GM18868 (cell line): ENCODE data around the gene SLC28A3.
"Not testable (repeated sequence)": the region's sequence is repeated elsewhere in the genome, so short reads cannot be mapped to it uniquely, and the experiment has no call there.

ENCODE experiments used
- ATAC-seq: cut with Tn5 transposase; IDR thresholded peaks from one replicate; pipeline ENCODE4 v1.9.1; 2021; ENCODE audit warnings: mild to moderate bottlenecking, moderate library complexity; ENCODE audit not compliant: unreplicated experiment

SLC28A3 gene

DNA sequence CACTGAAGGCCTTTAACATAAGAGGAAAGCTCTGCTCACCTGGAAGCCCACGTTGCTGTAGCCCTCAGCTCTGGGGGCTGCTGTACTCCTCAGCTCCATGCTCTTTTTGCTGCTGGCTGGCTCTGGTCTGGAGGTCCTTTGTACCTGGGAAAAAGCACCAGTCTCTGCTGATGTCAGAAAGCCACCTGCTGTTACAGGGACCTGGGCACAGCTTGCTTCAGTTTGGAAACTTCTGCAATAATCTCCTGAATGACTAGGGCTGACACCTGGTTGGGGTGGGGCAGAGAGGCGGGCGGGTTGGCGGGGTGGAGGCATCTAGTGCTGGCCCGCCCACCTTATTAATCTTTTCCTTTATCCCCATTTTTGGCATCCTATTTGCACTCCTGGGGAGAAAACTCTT lies at the start of gene SLC28A3:
SLC28A3 (minus strand) TSS at position 224 of the 400 bp plus-strand sequence; CDS start at position 99, 125 bp downstream.
- no peak for ATAC-seq

DNA sequence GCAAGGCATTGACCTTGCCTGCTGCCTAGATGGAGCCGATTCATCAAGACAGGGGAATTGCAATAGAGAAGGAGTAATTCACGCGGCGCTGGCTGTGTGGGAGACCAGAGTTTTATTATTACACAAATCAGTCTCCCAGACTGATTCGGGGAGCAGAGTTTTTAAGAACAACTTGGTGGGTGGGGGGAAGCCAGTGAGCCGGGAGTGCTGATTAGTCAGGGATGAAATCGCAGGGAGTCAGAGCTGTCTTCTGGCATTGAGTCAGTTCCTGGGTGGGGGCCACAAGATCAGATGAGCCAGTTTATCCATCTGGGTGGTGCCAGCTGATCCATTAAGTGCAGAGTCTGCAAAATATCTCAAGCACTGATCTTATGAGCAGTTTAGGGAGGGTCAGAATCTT lies 49.7 kb upstream of the SLC28A3 start:
- not testable (repeated sequence) for ATAC-seq

- no peak for ATAC-seq
Observed at GRCh38 chr9:84387821-84388220, 47.3 kb upstream of the SLC28A3 start.

DNA sequence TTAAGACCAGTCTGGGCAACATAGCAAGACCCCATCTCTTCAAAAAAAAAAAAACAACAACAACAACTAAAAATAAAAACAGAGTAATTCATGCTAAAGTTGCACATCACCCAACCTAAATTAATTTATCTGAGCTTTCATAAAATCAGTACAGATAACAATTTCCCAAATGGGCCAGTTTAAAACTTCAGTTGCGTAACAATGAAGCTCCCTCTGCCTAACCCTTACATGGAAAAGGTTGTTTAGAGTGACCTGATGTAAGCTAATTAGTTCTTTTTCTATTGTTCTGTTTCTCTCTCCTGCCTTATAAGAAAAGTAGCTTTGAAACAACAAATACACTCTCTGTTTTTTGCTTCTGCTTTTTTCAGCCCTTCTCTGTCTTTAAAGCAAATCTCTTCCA lies 46.2 kb upstream of the SLC28A3 start:
- no peak for ATAC-seq

DNA sequence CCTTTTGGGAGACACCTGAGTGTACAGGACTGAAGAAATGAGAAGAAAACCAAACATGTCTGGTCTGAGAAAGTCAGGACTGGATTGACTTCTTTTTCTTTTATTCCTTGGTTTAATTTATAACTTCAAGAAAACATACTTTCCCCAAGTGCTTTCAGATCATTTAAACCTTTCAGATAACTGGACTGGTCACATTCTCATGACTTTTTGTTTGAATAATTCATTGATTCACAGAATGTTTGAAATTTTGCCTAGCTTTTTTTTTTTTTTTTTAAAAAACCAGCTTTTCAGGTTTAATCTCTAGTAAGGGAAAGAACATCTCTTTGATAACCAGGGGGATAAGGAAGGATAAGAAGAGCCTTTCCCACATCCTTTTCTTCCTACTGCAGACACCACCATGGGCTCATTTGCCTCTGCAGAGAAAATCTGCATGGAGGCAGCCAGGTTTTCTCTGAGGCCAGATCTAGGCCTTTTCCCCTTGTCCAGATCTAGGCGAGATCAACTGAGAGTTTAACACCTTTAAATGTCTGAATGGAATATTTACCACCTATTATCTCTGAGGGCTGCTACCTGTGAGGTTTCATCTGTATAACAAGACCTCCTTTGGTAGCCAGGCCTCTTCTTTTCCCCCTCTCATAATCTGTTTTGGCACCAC lies 45.0 kb upstream of the SLC28A3 start:
- no peak for ATAC-seq

DNA sequence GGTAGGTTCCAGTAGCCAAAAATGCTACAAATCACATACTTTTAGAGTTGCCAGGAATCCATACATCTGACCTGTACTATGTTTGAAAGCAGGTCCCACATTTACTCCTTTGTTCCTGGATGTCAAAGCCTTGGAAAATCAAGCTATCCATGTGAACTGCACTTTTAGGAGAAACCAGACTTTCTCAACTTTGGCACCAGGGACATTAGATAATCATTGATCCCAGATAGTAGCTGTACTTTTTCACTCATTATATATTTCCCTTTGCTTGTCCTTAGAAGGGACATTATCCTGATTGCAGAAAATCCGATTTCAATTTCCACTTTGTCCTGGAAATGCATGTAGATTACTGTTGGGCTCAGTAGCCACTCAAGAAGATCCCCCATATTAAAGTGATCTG lies 44.1 kb upstream of the SLC28A3 start:
- ATAC-seq = no peak

DNA sequence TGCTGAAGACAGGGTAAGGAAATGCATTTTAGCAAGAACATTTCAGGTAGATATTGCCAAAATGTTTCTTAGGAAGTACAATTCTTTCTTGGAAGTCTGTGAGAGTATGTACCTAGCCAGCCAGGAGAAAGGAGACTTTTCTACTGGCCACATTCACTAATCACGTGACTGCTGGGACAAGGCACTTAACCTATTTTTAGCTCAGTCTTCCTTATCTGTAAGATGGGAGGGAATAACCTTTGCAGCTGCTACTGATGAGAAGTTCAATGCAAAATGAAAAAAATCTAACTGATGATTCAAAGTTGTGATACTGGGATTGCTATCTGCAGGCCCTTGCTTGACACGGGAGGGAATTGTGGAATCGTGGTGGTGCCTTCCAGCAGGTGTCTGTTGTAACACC lies 42.6 kb upstream of the SLC28A3 start:
- no peak for ATAC-seq

DNA sequence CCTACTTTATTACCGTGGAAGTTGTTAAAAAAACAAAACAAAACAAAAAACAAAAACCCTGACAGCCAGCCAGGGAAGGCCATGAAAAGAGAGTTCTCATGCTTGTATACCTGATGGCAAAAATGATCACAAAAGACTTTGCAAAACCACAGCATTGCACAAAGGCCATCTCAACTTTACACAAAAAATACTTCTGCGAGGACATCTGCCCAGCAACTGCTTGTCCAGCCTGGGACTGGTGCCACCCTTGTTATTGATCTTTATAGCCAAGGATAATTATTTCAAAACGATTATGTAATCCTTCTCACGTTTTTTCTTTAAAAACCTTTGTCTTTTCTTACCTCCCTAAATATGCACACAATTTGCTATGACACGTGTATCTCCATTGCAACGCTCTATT lies 42.2 kb upstream of the SLC28A3 start:
- ATAC-seq = no peak

- ATAC-seq = no peak
Observed at GRCh38 chr9:84381508-84381907, 41.0 kb upstream of the SLC28A3 start.

GRCh38 chr9:84379740-84380139 lies 39.2 kb upstream of the SLC28A3 start:
- no peak for ATAC-seq

DNA sequence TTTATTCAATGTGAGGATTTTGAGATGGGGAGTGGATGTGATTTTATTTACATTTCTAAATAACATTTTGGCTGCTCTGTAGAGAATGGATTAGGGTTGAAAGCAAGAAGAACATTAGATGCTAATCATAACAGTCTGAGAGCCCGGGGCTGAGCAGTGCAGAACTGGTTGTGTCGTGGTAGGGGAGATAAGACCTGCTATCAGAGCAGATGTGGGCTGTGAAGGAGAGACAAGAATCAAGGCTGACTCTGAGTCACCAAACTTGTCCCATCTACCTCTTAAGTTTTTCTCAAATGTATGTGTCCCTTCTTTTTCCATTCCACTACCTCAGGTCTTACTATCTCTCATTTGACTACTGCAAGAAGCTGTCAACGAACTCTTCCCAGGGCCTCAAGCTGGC lies 35.4 kb upstream of the SLC28A3 start:
- ATAC-seq = no peak

GRCh38 chr9:84374516-84374915 lies 34.0 kb upstream of the SLC28A3 start:
- no peak for ATAC-seq

DNA sequence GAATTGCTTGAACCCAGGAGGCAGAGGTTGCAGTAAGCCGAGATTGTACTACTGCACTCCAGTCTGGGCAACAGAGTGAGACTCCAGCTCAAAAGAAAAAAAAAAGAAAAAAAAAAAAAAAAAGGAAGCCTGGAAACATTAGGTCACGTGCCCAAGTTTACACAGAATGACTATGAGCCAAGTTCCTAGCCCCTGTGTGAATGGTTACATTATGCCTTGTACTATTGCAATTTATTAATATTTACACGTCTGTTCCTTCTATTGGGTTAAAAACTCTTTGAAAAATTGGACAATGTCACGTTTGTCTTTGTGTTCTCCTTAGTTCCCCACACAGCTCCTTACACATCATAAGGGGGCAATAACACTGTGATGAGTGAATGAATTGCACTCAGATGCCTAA lies 33.5 kb upstream of the SLC28A3 start:
- ATAC-seq = no peak

GRCh38 chr9:84371737-84372136 lies 31.2 kb upstream of the SLC28A3 start:
- no peak for ATAC-seq

DNA sequence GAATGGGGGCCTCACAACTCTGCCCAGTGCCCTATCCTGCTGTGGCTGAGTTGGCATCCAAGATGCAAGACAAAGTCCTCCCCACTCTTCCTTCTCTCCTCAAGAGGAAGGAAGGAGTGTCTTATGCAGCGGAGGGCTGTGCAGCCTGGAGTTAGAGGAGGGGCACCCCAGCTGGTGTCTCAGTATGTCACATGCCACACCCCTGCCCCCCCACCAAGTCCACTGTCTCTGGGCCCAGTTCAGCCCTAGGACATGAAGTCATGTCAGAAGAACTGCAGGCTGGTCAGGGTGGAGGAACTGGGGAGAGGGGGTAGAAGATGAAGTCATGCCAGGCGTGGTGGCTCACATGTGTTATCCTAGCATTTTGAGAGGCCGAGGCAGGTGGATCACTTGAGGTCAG lies 28.0 kb upstream of the SLC28A3 start:
- ATAC-seq = no peak

- ATAC-seq = not testable (repeated sequence)
Observed at GRCh38 chr9:84367726-84368125, 27.2 kb upstream of the SLC28A3 start.

DNA sequence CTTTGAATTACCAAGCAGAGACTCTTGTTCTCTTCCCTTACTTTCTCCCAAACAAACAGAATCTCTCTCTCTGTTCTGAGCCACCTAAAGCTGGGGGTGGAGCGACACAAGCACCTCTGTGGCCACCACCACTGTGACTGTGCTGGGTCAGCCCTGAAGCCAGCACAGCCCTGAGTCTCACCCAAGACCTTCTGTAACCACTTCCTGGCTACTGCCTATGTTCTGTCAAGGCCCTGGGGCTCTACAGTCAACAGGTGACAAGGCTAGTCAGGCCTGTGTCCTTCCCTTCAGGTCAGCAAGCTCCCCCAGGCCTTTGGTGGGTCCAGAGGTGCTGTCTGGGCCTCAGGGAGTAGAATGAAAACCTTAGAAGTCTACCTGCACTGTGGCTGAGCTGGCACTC lies 26.1 kb upstream of the SLC28A3 start:
- ATAC-seq = no peak

DNA sequence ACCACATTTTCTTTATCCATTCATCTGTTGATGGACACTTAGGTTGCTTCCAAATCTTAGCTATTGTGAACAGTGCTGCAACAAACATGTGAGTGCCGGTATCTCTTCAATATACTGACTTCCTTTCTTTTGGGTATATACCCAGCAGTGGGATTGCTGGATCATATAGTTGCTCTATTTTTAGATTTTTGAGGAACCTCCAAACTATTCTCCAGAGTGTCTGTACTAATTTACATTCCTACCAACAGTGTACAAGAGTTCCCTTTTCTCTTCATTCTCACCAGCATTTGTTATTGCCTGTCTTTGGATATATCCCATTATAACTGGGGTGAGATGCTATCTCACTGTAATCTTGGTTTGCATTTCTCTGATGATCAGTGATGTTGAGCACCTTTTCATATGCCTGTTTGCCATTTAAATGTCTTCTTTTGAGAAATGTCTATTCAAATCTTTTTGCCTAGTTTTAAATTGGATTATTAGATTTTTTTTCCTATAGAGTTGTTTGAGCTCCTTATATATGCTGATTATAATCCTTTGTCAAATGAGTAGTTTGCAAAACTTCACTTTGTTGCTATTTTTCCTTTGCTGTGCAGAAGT lies 24.4 kb upstream of the SLC28A3 start:
- ATAC-seq = not testable (repeated sequence)

- no peak for ATAC-seq
Observed at GRCh38 chr9:84361645-84362044, 21.1 kb upstream of the SLC28A3 start.

- no peak for ATAC-seq
Observed at GRCh38 chr9:84357275-84357674, 16.7 kb upstream of the SLC28A3 start.

DNA sequence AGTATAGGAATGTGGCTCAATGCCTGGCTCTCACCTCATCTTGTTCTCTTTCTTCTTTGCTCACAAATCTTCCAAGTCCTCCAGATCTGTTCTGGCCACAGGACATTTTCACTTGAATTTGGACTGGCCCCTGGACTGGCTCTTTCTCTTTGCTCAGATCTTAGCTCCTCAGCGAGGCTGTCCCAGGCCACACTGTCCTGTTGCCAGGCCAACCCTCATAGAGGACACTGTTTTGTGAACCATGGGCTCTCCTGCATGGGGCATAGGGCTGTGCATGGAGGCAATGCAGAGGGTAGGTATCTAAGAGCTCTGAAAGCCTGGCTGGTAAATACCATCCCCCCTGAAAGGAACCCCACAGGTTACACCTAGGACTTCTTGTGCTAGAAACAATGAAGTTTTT lies 13.5 kb upstream of the SLC28A3 start:
- ATAC-seq = no peak

DNA sequence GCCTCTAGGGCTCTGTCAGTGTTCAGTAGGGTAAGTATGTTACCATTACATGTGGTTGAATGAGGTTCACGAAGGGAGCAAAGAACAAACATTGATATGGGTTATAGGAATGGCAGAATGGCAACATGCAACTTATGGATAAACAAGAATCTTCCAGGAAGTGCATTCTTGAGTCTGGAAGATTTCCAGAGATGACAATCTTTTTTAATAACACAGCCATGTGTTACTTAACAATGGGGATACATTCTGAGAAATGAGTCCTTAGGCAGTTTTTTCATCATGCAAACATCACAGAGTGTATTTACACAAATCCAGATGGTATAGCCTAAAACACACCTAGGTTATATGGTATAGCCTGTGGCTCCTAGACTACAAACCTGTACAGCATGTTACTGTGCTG lies 9.1 kb upstream of the SLC28A3 start:
- no peak for ATAC-seq

GRCh38 chr9:84343111-84343521 lies 2.6 kb upstream of the SLC28A3 start:
- no peak for ATAC-seq
